Measurements from ENCODE around the gene MYO15B.

DNA sequence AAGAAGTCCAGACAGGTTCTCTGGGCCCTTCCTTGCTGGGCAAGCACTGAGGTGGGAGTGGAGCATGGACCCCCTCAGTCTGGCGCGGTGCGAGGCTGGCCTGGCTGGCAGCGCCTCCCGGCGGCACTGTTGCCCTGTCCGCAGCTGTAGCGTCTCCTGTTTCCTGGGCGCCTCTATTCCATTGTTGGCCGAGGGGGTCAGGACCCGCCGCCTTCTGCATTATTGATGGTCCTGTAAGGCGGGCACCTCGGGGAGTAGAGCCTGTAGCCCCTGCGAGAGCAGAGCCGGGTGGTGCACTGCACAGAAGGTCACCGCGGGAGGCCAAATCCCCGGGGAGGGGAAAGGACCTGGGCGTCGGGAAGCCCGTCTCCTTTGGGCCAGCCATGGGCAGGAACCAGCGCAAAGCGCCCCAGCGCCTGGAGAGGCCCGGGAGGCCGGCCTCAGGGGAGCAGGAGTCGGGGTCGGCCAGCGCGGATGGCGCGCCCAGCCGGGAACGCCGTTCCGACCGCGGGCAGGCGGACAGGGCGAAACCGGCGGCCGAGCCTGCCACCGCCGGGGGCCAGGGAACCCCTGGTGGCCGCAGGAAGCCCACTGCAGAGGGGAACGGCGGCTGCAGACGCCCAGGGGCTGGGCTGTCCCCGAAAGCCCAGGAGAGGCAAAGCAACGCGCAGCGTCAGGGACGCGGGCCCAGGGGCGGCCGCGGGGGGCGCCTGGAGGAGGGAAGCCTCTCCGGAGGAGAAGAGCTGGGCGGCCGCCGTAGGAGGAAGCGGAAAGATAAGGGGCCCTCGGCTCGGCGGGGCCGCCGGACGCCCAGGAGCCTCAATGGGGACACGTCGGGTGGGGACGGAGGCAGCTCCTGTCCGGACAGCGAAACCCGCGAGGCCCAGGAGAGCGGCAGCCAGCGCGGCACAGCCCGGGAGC lies at the start of gene MYO15B:
- TF ChIP-seq, protein P1, sequence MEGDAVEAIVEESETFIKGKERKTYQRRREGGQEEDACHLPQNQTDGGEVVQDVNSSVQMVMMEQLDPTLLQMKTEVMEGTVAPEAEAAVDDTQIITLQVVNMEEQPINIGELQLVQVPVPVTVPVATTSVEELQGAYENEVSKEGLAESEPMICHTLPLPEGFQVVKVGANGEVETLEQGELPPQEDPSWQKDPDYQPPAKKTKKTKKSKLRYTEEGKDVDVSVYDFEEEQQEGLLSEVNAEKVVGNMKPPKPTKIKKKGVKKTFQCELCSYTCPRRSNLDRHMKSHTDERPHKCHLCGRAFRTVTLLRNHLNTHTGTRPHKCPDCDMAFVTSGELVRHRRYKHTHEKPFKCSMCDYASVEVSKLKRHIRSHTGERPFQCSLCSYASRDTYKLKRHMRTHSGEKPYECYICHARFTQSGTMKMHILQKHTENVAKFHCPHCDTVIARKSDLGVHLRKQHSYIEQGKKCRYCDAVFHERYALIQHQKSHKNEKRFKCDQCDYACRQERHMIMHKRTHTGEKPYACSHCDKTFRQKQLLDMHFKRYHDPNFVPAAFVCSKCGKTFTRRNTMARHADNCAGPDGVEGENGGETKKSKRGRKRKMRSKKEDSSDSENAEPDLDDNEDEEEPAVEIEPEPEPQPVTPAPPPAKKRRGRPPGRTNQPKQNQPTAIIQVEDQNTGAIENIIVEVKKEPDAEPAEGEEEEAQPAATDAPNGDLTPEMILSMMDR (IDR thresholded peaks at IDR 0.05; ENCODE audit: poor library complexity) = peak; percentile 44
- TF ChIP-seq EZH2phosphoT487 (IDR thresholded peaks at IDR 0.05; ENCODE audit: low read depth, severe bottlenecking, unreplicated experiment) (no peak), EZH2 (IDR thresholded peaks at IDR 0.05; ENCODE audit: borderline replicate concordance) (peak; percentile 53)
